Measurements from ENCODE around the gene UBE2U.
"Not testable (repeated sequence)": the region's sequence is repeated elsewhere in the genome, so short reads cannot be mapped to it uniquely, and the experiment has no call there.

UBE2U gene

DNA sequence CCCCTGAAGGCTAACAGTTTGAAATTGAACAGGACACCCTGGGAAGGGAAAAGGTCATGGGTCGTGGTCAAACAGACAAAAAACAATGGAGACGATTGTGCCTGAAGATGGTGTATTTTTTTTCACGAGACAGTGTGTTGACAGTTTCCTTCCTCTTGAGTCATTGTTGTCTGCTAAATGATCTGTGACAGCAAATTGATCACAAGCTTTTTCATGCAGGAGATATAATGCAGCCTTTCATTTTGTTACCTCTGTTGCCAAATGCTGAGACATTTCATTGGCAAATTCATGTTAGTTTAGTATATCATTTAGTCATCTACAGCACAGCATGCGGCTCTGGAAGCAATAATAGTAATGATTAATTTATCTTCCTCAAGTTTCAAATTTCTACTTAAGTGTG is 27.7 kb downstream of the UBE2U start:
- TF ChIP-seq, protein P1, sequence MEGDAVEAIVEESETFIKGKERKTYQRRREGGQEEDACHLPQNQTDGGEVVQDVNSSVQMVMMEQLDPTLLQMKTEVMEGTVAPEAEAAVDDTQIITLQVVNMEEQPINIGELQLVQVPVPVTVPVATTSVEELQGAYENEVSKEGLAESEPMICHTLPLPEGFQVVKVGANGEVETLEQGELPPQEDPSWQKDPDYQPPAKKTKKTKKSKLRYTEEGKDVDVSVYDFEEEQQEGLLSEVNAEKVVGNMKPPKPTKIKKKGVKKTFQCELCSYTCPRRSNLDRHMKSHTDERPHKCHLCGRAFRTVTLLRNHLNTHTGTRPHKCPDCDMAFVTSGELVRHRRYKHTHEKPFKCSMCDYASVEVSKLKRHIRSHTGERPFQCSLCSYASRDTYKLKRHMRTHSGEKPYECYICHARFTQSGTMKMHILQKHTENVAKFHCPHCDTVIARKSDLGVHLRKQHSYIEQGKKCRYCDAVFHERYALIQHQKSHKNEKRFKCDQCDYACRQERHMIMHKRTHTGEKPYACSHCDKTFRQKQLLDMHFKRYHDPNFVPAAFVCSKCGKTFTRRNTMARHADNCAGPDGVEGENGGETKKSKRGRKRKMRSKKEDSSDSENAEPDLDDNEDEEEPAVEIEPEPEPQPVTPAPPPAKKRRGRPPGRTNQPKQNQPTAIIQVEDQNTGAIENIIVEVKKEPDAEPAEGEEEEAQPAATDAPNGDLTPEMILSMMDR (IDR thresholded peaks at IDR 0.05; ENCODE audit: borderline replicate concordance, control extremely low read depth, extremely low read depth, insufficient read depth, missing control alignments): no peak
- in situ Hi-C loops (cut with MboI; ENCODE audit: low sequenced_read_pairs, unreplicated experiment): loop anchor here (25.0 kb wide), 2 partner anchors 544 to 619 kb away; no protein-coding TSS in a partner anchor
- DNase-seq (ENCODE audit: low spot score): no peak

DNA sequence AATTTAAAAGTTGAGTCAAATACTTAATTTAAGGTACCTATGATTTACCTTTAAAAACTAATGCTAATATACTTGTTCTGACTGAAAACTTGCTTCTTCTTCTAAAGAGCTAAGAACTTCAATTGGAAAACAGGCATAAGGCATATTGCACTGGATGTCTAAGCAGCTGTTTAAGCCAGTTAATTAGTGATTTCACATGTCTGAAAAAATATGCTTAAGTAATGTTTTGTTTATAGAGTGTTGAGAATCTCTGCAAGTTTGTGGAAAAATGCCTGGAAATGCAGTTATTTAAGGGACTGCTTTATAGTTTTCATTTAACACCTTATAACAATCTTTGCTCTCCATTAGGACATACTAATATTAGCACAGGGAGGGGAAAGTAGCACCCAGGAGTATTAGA is 28.2 kb downstream of the UBE2U start:
- TF ChIP-seq, protein P1 (IDR thresholded peaks at IDR 0.05; ENCODE audit: borderline replicate concordance, control extremely low read depth, extremely low read depth, insufficient read depth, missing control alignments): no peak
- in situ Hi-C loops (cut with MboI; ENCODE audit: low sequenced_read_pairs, unreplicated experiment): loop anchor here (25.0 kb wide), 2 partner anchors 544 to 619 kb away; no protein-coding TSS in a partner anchor
- DNase-seq (ENCODE audit: low spot score): no peak

DNA sequence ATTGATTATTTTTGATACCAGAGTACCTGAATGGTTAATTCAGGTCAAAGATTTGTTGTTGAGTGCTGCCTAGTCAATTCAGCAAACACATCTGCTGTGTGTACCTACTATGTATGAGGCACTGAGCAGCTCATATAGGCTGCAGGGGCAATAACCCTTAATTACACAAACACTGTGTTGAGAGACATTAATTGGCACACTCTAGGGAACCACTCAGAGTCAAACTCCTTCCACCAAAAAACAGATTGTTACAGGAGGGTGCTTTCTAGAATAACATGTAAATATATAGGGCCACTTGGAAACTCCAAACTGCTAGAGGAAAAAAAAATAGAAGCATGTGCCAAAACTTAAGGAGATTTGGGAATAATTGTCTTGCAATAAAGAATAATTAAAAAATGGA is 31.3 kb downstream of the UBE2U start:
- TF ChIP-seq, protein P1 (IDR thresholded peaks at IDR 0.05; ENCODE audit: borderline replicate concordance, control extremely low read depth, extremely low read depth, insufficient read depth, missing control alignments): no peak
- in situ Hi-C loops (cut with MboI; ENCODE audit: low sequenced_read_pairs, unreplicated experiment): loop anchor here (25.0 kb wide), 2 partner anchors 547 to 622 kb away; no protein-coding TSS in a partner anchor
- DNase-seq (ENCODE audit: low spot score): no peak

DNA sequence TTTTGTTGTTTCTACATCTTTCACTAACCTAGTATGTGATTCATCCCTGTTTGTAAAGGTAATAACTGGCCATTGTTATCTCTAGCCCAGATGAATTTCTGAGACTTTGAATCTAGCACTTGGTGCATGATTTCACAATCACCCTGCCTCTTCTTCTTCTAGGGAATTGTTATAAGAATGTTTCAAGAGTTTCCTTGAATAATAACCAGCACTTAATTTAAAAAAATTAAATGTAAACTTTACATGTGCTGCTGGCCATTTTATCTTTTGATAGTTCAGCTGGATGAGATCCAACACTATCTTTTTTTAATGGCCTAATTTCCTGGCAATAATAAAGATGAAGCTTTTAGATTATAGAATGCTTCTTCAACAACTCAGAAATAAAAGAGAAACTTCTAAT is 31.8 kb downstream of the UBE2U start:
- in situ Hi-C loops (cut with MboI; ENCODE audit: low sequenced_read_pairs, unreplicated experiment): loop anchor here (25.0 kb wide), 2 partner anchors 548 to 623 kb away; no protein-coding TSS in a partner anchor
- TF ChIP-seq, protein P1 (IDR thresholded peaks at IDR 0.05; ENCODE audit: borderline replicate concordance, control extremely low read depth, extremely low read depth, insufficient read depth, missing control alignments): no peak
- no peak for DNase-seq (ENCODE audit: low spot score)

DNA sequence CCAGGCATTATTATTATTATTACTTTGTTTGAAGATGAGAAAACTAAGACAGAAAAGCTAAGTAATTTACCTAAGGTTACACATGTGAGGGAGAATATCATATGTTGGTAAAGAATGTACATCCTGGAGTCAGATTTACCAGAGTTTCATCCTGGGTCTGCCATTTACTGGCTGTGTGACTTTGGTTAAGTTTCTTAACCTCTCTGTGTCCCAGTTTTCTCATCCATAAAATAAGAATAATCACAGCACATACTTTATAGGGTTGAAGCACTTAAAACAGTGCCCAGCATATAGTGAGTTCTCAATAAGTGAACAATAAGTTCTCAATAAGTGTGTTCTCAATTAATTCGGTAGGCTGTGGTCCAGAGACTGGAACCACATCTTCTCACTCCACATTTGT is 32.5 kb downstream of the UBE2U start:
- DNase-seq (ENCODE audit: low spot score): no peak
- TF ChIP-seq, protein P1 (IDR thresholded peaks at IDR 0.05; ENCODE audit: borderline replicate concordance, control extremely low read depth, extremely low read depth, insufficient read depth, missing control alignments): no peak
- in situ Hi-C loops (cut with MboI; ENCODE audit: low sequenced_read_pairs, unreplicated experiment): loop anchor here (25.0 kb wide), 2 partner anchors 549 to 624 kb away; no protein-coding TSS in a partner anchor

DNA sequence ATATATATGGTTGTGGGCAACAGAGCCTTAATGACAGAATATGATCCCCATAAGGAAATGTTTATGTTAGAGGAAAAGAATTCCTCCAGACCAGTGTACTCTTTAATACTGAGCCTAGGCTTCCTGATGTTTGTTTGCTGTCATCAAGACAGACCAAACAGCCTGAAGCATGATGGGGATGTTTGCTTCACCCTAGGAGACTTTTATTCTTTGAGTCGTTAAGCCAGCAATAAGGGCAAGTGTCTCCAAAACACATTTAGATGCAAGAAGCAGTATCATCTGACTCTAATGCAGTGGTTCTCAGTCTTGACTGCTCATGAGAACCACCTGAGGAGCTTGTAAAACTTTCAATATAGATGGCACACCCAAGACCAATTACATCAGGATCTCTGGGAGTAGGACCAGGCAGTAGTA is 33.1 kb downstream of the UBE2U start:
- TF ChIP-seq, protein P1 (IDR thresholded peaks at IDR 0.05; ENCODE audit: borderline replicate concordance, control extremely low read depth, extremely low read depth, insufficient read depth, missing control alignments): no peak
- DNase-seq (ENCODE audit: low spot score): no peak
- in situ Hi-C loops (cut with MboI; ENCODE audit: low sequenced_read_pairs, unreplicated experiment): loop anchor here (25.0 kb wide), 2 partner anchors 549 to 624 kb away; no protein-coding TSS in a partner anchor

DNA sequence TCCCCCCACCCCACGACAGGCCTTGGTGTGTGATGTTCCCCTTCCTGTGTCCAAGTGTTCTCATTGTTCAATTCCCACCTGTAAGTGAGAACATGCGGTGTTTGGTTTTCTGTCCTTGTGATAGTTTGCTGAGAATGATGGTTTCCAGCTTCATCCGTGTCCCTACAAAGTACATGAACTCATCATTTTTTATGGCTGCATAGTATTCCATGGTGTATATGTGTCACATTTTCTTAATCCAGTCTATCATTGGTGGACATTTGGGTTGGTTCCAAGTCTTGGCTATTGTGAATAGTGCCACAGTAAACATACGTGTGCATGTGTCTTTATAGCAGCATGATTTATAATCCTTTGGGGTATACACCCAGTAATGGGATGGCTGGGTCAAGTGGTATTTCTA is 36.1 kb downstream of the UBE2U start:
- not testable (repeated sequence) for DNase-seq (ENCODE audit: low spot score)
- in situ Hi-C loops (cut with MboI; ENCODE audit: low sequenced_read_pairs, unreplicated experiment): loop anchor here (25.0 kb wide), 2 partner anchors 552 to 627 kb away; no protein-coding TSS in a partner anchor
